PC-9 (cell line): ENCODE measurements around the gene IL1RAP.

Source experiments
- EZH2 ChIP-seq: fragments of 200-600 bp; sonication (generic); IDR thresholded peaks from 2 replicates; pipeline ENCODE4 v1.8.0; 2017; ENCODE audit warnings: antibody characterized with exemption, low read depth
- TF ChIP-seq, protein P1 (sequence below): fragments of 200-600 bp; sonication (generic); conservative IDR thresholded peaks from 2 replicates; pipeline ENCODE4 v1.6.1; 2017; ENCODE audit warnings: mixed run types, antibody characterized with exemption, mild to moderate bottlenecking, moderate library complexity

DNA sequence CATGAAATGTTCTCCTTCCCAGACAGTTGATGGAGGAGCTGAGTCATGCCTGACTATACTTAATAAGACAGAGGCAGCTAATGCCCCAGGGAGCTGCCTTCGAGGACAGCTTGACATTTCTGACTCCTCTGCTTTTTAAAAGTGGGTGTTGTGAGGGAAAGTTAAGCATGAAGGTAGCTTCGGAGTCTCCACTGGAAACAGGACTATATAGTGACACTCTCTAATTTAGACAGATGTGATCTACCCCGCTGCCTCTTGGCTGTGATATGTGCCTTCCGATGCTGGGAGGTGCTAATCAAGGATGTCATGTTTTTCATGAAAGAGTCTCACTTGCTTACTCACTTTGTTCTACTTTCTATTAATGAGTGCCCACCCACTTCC lies 72.7 kb downstream of the IL1RAP start:
- TF ChIP-seq, protein P1, sequence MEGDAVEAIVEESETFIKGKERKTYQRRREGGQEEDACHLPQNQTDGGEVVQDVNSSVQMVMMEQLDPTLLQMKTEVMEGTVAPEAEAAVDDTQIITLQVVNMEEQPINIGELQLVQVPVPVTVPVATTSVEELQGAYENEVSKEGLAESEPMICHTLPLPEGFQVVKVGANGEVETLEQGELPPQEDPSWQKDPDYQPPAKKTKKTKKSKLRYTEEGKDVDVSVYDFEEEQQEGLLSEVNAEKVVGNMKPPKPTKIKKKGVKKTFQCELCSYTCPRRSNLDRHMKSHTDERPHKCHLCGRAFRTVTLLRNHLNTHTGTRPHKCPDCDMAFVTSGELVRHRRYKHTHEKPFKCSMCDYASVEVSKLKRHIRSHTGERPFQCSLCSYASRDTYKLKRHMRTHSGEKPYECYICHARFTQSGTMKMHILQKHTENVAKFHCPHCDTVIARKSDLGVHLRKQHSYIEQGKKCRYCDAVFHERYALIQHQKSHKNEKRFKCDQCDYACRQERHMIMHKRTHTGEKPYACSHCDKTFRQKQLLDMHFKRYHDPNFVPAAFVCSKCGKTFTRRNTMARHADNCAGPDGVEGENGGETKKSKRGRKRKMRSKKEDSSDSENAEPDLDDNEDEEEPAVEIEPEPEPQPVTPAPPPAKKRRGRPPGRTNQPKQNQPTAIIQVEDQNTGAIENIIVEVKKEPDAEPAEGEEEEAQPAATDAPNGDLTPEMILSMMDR: no peak
- TF ChIP-seq EZH2: no peak
